GM21423 (cell line): ENCODE measurements around the gene TRPM2.
"Not testable (repeated sequence)": the region's sequence is repeated elsewhere in the genome, so short reads cannot be mapped to it uniquely, and the experiment has no call there.

Experiments used
- ATAC-seq: cut with Tn5 transposase; IDR thresholded peaks from one replicate; pipeline ENCODE4 v1.9.1; 2021; ENCODE audit warnings: mild to moderate bottlenecking, moderate library complexity; ENCODE audit not compliant: unreplicated experiment

The TRPM2 gene

DNA sequence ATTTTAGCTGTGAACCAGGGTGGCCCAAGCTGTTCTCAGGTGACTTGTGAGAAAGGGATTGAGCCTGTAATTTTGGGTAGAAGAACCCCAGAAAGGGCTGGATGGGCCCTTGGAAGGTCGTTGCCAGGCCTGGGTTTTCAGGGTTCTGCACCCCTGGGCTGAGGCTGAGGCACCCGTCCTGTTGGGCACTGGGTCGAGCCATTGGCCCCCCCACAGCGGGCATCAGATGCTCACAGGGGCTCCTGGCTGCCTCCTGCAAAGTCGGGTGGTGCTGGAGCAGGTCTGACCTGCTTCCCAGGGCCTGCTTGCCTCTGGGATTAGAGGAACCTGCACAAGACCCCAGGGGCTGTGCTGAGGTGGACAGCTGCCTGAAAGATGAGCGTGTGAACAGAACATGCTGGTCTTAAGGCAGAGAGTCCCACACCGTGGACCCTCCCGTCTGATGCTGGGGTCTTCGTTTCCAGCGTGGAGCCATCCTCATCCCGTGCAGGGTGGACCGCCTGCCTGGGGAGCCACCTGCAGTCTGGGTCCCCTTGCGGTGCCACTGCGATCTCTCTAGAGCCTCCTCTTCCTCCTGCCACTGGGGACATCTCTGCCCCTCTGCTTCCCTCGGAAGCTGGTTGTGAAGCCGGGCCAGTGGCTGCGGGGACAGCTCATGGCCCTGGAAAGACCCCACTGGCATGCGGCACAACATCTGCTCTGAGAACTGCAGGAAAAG is 1.7 kb upstream of the TRPM2 start:
- ATAC-seq = no peak

DNA sequence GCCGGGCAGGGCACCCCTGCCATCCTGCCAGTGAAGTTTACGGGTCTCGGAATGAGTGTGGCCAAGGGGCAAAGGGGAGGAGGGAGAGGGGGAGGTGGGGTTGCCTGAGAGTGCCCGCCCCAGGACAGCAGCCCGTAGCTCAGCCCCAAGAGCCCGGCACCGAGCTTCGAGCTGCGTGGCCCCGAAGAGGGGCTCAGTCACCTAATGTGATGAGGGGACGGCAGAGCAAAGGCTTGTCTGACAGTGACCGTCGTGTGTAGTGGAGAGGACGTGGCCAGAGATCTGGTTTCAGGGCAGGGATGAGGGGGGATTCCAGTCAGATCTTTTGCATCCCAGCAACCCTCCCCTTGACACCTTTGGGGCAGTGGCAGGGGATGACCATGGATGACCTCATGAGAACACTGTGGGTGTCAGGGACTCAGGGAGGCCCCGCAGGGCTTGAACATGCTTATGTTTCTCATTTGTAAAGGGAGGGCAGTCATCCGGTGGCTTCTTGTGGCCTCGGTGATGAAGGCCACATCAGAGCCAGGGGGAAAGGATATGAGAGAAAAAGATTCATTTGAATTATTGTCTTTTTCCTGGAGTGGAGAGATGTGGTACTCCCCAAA is 1.1 kb upstream of the TRPM2 start:
- no peak for ATAC-seq

GRCh38 chr21:44354001-44354405 is 582 bp downstream of the TRPM2 start:
- ATAC-seq = no peak

DNA sequence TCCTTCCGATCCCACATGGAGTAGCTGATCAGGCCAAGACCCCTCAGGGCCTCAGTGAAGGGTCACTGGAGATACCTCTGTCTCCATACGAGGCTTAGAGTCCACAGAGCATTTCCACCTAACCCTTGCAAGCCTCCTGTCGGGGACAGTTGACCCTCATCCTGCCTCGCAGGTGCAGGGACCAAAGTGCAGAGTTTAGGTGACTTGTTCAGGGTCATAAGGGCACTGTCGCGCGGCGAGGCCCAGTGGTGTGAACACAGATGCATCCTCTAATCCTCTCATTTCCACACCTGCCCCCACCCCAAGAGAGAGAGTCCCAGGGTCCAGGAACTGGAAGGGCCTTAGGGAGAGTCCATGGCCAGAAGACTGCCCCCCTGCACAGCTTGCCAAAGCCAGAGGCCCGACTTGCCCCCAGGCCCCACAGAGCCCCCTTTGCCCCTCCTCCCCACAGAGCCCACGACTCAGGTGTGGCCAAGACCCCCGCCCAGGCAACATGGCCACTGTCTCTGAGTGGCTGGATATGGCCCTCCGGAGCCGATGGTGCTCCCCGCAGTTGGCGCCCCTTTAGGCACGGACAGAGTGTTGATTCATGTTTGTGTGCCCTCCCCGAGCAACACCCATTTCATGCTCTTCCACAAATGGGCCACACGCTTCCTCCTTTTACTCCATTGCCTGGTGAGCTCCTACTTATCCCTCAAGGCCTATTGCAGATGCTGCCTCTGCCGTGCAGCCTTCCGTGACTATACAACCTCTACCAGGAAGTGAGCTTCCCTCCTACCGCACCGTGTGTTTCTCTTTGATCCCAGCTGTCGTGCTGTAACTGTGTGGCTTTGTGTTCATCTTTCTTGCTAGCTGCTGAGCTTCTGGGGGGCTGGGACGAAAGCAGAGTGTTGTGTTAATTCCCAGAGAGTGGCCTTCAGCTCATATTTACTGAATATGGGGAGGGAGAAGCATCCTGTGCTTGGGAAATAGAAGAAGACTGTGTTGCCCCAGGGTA is 1.7 kb downstream of the TRPM2 start:
- ATAC-seq = no peak

DNA sequence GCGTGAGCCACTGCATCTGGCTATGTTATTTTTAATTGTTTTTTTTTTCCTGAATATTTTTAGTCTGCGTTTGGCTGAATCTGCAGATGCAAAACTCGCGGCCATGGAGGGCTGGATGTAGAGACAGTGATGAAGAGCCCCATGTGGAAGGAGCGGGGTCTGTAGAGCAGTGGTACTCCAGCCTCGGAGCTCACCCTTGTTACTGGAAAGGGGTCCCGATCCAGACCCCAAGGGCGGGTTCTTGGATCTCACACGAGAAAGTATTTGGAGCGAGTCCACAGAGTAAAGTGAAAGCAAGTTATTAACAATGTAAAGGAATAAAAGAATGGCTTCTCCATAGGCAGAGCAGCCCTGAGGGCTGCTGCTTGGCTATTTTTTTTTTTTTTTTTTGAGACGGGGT is 2.7 kb downstream of the TRPM2 start:
- no peak for ATAC-seq

GRCh38 chr21:44356636-44357035 is 3.2 kb downstream of the TRPM2 start:
- ATAC-seq = no peak

DNA sequence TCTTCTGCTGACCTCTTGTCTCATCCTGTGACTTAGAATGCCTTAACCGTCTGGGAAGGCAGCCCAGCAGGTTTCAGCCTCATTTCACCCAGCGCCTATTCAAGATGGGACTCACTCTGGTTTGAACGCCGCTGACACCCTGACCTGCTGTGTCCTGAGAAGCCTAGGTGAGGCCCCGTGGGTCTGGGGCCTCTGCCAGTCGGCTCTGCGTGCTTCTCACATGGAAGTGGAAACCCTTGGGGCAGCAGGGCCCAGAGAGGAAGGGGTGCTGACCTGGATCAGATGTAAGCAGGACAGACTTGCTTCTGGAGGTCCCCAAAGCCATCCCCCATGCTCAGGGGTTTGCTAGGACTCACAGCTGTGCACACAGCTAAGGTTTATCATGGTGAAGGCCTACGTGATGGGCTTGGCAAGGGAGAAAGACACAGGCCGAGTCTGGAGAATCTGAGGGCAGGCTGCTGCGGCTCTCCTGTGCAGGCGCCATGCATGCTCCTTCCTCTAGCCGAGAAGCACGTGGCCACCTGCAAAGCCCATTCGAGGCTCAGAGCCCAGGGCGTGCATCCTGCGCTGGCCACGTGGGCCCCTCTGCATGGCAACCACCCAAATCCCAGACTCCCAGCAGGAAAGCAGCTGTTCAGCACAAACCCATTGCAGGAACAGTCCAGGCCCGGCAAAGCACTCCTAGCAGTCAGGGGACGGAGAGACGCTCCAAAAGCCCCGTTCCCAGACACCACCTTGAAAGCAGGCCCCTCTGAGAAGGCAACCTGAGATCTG is 3.8 kb downstream of the TRPM2 start:
- no peak for ATAC-seq

DNA sequence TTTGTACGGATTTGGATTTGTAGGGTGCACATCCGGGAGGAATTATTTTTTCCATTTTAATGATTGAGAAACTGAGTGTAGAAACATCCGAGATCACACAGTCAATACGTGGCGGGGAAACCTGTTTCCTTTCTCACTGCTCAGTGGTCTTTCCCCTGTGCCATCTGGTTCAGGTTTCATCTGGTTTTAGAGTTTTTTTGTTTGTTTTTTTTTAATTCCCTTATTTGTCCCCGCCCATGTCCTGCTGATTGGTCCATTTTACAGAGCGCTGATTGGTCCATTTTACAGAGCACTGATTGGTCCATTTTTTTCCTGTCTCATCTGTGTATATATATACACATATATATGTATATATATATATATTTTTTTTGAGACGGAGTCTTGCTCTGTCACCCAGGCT is 6.0 kb downstream of the TRPM2 start:
- no peak for ATAC-seq

DNA sequence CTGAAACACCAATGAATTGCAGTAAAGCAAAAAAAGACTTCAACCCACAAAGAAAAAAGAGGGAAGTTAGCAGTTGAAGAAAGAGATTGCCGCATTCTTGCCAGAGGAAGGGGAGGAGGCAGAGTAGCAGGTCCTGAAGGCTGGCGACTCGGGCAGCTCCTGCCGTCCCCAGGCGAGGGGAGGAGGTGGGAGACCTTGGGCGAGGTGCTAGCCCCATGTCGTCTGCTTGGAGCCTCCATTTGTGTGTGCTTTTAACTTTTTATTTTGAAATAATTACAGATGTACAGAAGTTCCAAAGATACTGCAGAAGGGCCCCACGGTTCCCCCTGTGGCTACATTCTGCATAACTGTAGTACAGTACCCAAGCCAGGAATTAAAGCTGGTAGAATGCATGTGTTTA is 6.7 kb downstream of the TRPM2 start:
- ATAC-seq = no peak

DNA sequence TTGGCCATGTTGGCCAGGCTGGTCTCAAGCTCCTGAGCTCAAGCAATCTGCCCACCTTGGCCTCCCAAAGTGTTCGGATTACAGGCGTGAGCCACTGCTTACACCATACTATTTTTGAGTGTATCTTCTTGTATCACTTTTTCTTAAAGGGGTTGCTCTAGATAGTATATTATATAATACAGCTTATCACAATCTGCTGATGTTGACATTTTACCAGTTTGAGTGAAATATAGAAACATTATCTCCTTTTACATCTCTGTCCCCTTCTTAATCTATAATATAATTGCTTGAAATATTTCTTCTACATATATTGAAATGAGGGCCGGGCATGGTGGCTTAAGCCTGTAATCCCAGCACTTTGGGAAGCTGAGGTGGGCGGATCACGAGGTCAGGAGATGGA is 8.5 kb downstream of the TRPM2 start:
- ATAC-seq = not testable (repeated sequence)

DNA sequence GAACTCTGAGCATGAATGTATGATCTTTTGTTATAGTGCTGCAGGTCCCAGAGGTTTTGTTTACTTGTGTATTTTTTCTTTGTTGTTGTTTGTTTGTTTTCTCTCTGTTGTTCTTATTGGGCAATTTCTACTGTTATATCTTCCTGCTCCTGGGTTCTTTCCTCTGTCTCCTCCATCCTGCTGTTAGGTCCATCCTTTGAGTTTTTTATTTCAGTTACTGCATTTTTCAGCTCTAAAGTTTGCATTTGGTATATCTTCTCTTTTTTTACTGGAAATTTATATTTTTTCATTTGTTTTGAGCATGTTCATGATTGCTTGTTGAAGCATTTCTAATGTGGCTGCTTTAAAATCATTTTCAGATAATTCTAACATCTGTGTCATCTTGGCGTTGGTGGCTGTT is 9.9 kb downstream of the TRPM2 start:
- no peak for ATAC-seq

DNA sequence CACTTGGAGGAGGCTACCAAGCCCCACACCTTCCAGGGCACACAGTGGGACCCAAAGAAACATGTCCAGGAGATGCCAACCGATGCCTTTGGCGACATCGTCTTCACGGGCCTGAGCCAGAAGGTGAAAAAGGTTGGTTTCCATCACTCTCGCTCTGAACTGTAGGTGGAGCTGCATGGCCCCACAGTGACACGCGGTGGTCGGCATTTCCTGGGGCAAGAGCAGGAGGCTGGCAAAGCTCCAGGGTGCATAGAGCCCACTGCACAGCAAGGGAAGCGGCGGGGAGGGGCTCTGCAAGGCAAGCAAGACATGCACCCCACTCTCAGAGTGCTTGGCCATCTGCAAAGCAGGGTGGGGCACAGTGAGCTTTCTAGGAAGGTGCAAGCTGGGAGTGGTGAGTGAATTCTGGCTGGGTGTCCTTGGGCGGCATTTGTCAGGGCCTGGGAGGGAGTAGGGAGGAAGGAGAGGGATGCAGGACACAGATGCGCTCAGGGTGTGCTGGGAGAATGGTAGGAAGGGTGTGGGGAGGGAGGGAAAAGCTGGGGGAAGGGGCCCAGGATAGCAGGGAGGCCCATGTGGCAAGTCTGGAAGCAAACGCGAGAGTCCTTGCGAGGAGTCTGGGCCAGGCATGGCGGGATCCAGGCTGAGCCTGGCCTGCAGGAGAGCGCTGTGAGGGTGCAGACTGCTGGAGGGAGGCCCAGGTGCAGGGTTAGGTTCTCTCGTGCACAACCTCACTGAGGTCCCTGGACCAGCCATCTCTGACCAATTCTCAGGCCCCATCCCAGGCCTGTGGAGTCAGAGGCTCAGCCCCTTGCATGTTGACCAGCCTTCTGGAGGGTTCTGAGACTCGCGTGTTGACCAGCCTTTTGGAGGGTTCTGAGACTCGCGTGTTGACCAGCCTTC is 11.0 kb downstream of the TRPM2 start:
- ATAC-seq = no peak

DNA sequence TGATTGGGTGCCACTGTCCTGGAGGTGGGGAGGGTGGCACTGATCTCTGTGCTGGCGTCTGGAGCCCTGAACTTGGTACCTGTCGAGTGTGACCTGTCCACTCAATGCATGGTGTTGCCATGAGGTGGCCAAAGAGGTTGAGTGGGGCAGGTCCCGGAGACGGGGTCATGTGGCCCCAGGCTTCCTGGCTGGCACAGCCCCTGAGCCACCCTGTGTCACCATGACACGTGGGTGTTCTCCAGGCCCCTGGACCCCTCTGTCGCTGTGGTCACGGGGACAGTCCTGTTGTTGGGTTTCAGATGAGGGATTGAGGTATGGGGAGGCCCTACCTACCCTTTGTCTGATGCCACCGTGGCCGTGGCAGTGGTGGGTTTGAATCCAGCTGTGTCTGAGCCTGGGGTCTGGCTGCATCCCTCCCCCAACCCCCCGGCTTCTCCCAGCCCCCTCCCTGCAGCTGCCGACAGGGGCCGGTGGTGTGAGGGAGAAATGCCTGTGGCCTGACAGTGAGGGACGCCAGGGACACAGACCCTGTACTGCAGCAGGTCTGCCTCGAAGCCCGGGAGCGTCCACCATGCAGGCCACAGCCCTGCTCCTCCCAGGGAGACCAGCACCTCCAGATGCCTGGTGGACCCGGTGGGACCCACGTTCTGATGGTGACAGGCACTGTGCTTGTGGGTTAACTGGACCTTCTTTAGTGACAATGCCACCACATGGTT is 12.0 kb downstream of the TRPM2 start:
- ATAC-seq = no peak

DNA sequence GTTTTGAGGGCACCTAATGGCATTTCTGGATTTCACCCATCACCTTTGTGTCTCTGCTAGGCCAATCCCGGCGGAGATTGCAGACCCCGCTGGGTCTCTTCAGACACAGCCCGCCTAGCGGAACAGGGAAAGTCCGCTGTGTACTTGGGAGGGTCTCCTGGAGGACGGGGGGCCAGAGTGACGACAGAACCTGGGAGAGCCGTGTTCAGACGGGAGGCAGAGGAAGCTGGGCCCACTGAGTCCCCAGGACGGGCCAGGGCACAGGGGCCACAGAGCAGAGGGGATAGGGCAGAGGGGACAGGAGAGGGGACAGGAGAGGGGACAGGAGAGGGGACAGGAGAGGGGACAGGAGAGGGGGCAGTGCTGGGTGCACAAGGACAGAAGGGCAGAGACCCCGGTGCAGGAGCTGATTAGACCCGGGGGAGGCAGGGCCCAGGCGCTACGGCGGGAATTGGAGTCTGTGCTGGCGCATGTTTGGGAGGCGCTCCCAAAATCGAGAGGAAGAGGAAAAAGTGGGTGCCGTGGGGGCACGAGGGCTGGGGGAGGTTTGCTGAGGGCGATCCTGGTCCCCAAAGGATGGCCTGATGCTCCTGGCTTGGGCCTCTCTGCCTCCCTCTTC is 12.7 kb downstream of the TRPM2 start:
- ATAC-seq = no peak

- ATAC-seq = no peak
Observed at GRCh38 chr21:44366586-44367211, 13.3 kb downstream of the TRPM2 start.

GRCh38 chr21:44368711-44369446 is 15.5 kb downstream of the TRPM2 start:
- ATAC-seq = no peak

GRCh38 chr21:44370027-44370735 is 16.8 kb downstream of the TRPM2 start:
- ATAC-seq = no peak
